GM23338 (cell line): ENCODE results near the gene S100A7A. TPM values are rescaled to one million over a fixed set of nuclear protein-coding genes. Genes with fewer than 3 reads are reported as not detected.

Source experiments
- ATAC-seq: fragments of 200-7000 bp; cut with Tn5 transposase; 3 replicates; pipeline ENCODE4 v1.9.1; 2020
- DNase-seq: peaks from one replicate; pipeline ENCODE4 v3.0.0-alpha.2; 2015; ENCODE audit warnings: low spot score
- H2AFZ ChIP-seq: fragments of 200-600 bp; sonication (generic); 2 replicates; pipeline ENCODE4 v1.8.0; 2016; ENCODE audit warnings: antibody characterized with exemption, mild to moderate bottlenecking, moderate library complexity
- H3F3A ChIP-seq: fragments of 200-600 bp; sonication (generic); replicated peaks from 2 replicates; pipeline ENCODE4 v1.8.0; 2017; ENCODE audit warnings: antibody characterized with exemption, mixed run types, low read depth
- H3K27ac ChIP-seq: fragments of 200-600 bp; sonication (generic); 2 replicates; pipeline ENCODE4 v1.6.1; 2016; ENCODE audit warnings: low read depth
- H3K27me3 ChIP-seq: fragments of 200-600 bp; sonication (generic); 2 replicates; pipeline ENCODE4 v1.8.0; 2016; ENCODE audit warnings: mild to moderate bottlenecking, mixed run types, moderate library complexity; ENCODE audit not compliant: insufficient read depth
- H3K36me3 ChIP-seq: fragments of 200-600 bp; sonication (generic); 2 replicates; pipeline ENCODE4 v1.8.0; 2016; ENCODE audit warnings: mild to moderate bottlenecking; ENCODE audit not compliant: insufficient read depth
- H3K4me1 ChIP-seq: fragments of 200-600 bp; sonication (generic); 2 replicates; pipeline ENCODE4 v1.8.0; 2016; ENCODE audit warnings: mild to moderate bottlenecking, moderate library complexity; ENCODE audit not compliant: insufficient read depth
- H3K4me2 ChIP-seq: fragments of 200-600 bp; sonication (generic); 2 replicates; pipeline ENCODE4 v1.7.1; 2017; ENCODE audit warnings: mixed run types
- H3K4me3 ChIP-seq: fragments of 200-600 bp; sonication (generic); 2 replicates; pipeline ENCODE4 v1.6.1; 2016; ENCODE audit warnings: mixed run types
- H3K79me2 ChIP-seq: fragments of 200-600 bp; sonication (generic); replicated peaks from 2 replicates; pipeline ENCODE4 v1.8.0; 2017; ENCODE audit warnings: mild to moderate bottlenecking; ENCODE audit not compliant: insufficient read depth
- H3K9me2 ChIP-seq: fragments of 200-600 bp; sonication (generic); 2 replicates; pipeline ENCODE4 v1.8.0; 2017; ENCODE audit not compliant: insufficient read depth
- H4K20me1 ChIP-seq: fragments of 200-600 bp; sonication (generic); replicated peaks from 2 replicates; pipeline ENCODE4 v1.8.0; 2017; ENCODE audit warnings: mild to moderate bottlenecking; ENCODE audit not compliant: insufficient read depth
- H3K27ac Mint-ChIP-seq: 2 replicates; pipeline ENCODE4 v1.8.0; 2020; ENCODE audit warnings: inconsistent platforms, mild to moderate bottlenecking, moderate library complexity, mixed read lengths
- H3K27me3 Mint-ChIP-seq: 3 replicates; pipeline ENCODE4 v1.8.0; 2022; ENCODE audit warnings: low read depth, mild to moderate bottlenecking, moderate library complexity, mixed read lengths, inconsistent platforms; ENCODE audit not compliant: insufficient read depth, poor library complexity
- H3K36me3 Mint-ChIP-seq: 3 replicates; pipeline ENCODE4 v1.8.0; 2021; ENCODE audit warnings: low read depth, mild to moderate bottlenecking, inconsistent platforms, moderate library complexity, mixed read lengths
- H3K4me1 Mint-ChIP-seq: 3 replicates; pipeline ENCODE4 v1.8.0; 2020; ENCODE audit warnings: mild to moderate bottlenecking, inconsistent platforms, mixed read lengths
- H3K4me3 Mint-ChIP-seq: 3 replicates; pipeline ENCODE4 v1.8.0; 2021; ENCODE audit warnings: moderate library complexity, mild to moderate bottlenecking, inconsistent platforms, mixed read lengths
- H3K9me3 Mint-ChIP-seq: 3 replicates; pipeline ENCODE4 v1.8.0; 2020; ENCODE audit warnings: moderate library complexity, mild to moderate bottlenecking, inconsistent platforms, mixed read lengths
- CREB1 ChIP-seq: fragments of 250-450 bp; sonication (Bioruptor Pico); IDR thresholded peaks from 2 replicates; pipeline ENCODE4 v1.5.0; 2020; ENCODE audit warnings: low read depth, mild to moderate bottlenecking, moderate library complexity
- CTCF ChIP-seq, 2 experiments: fragments of 200-600 bp in 1 of 2; sonication (generic) in 1 of 2; conservative IDR thresholded peaks; 2 replicates each; pipeline versions ENCODE4 v1.5.1 to v1.6.1; 2016 to 2017; ENCODE audit warnings: antibody characterized with exemption in 2 of 2, low read depth in 2 of 2, mild to moderate bottlenecking in 2 of 2, moderate library complexity in 1 of 2
- EZH2 ChIP-seq: fragments of 200-600 bp; sonication (generic); IDR thresholded peaks from one replicate; pipeline ENCODE4 v1.8.0; 2017; ENCODE audit warnings: antibody characterized with exemption, mild to moderate bottlenecking, low read depth; ENCODE audit not compliant: unreplicated experiment
- EZH2phosphoT487 ChIP-seq: fragments of 200-600 bp; sonication (generic); IDR thresholded peaks from one replicate; pipeline ENCODE4 v1.8.1; 2018; ENCODE audit warnings: antibody characterized with exemption; ENCODE audit not compliant: unreplicated experiment
- JUNB ChIP-seq: IDR thresholded peaks from one replicate; pipeline ENCODE4 v1.6.1; 2016; ENCODE audit warnings: antibody characterized with exemption; ENCODE audit not compliant: unreplicated experiment
- NANOG ChIP-seq: IDR thresholded peaks from 2 replicates; pipeline ENCODE4 v1.6.1; 2016; ENCODE audit warnings: antibody characterized with exemption, borderline replicate concordance
- POLR2AphosphoS5 ChIP-seq: IDR thresholded peaks from 2 replicates; pipeline ENCODE4 v1.6.1; 2016; ENCODE audit warnings: antibody characterized with exemption, low read depth
- STAT1 ChIP-seq: IDR thresholded peaks from one replicate; pipeline ENCODE4 v1.6.1; 2016; ENCODE audit warnings: antibody characterized with exemption; ENCODE audit not compliant: unreplicated experiment
- ZNF114 ChIP-seq: fragments of 250-450 bp; sonication (Bioruptor Pico); IDR thresholded peaks from 2 replicates; pipeline ENCODE4 v1.5.0; 2020; ENCODE audit warnings: mild to moderate bottlenecking, moderate library complexity
- ZNF331 ChIP-seq: fragments of 250-450 bp; sonication (Bioruptor Pico); IDR thresholded peaks from 2 replicates; pipeline ENCODE4 v1.5.0; 2020; ENCODE audit warnings: low read depth, mild to moderate bottlenecking, moderate library complexity
- ZNF462 ChIP-seq: fragments of 250-450 bp; sonication (Bioruptor Pico); IDR thresholded peaks from 2 replicates; pipeline ENCODE4 v1.5.0; 2020; ENCODE audit warnings: mild to moderate bottlenecking, moderate library complexity
- polyA plus RNA-seq: library from polyadenylated mRNA; unstranded; fragments of >200 nt; fragmentation: Nextera tagmentation; extraction: Ambion mirVana; gene quantifications from 2 replicates; pipeline ENCODE4 v1.2.1, GENCODE V29; 2016
- total RNA-seq: library from RNA; depleted of rRNA; stranded (reverse); fragments of >200 nt; shearing (Covaris generic); gene quantifications from 2 replicates; pipeline ENCODE4 v1.2.3, GENCODE V29; 2014
- TF ChIP-seq, protein P1 (sequence below): IDR thresholded peaks from 2 replicates; pipeline ENCODE4 v1.6.1; 2016; ENCODE audit warnings: antibody characterized with exemption
- TF ChIP-seq, protein P2 (sequence below): IDR thresholded peaks from one replicate; pipeline ENCODE4 v1.6.1; 2018; ENCODE audit warnings: antibody characterized with exemption; ENCODE audit not compliant: unreplicated experiment

Gene S100A7A
- total and polyA plus RNA-seq, 2 experiments from 2014 or later: not detected

DNA sequence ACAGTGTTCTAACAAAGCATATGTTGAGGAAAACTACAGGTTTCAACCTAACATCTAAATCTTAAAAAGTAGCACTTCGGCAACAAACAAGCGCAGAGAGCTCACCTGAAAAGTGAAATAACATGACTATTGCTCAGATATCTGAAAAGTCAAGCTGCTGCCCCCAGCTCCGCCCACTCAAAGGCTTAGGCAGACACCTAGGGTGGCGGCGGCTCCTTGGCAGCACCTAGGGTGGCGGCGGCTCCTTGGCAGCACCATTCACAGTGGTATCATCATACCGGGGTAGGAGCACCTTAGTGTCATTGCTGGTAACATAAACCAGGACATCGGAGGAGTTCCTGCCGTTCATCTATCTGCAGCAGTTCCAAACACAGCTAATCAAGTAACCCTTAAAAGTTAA is 36.7 kb upstream of the S100A7A start:
- H3K9me3 Mint-ChIP-seq: no peaks in the 10 kb centered on the region
- no peaks in the 10 kb centered on the region for H3K36me3 ChIP-seq
- H3K27ac ChIP-seq: no peak overlapping the region
- no peaks in the 10 kb centered on the region for H3F3A ChIP-seq
- H4K20me1 ChIP-seq: no peaks in the 10 kb centered on the region
- H2AFZ ChIP-seq: no peak overlapping the region
- no peak for DNase-seq
- H3K27me3 Mint-ChIP-seq: no peaks in the 10 kb centered on the region
- no peaks in the 10 kb centered on the region for H3K4me1 ChIP-seq
- no peak for ATAC-seq
- peaks cover 7% of the 10 kb centered on the region; the same call in 1 of the 2 replicates for H3K9me2 ChIP-seq
- H3K27ac Mint-ChIP-seq: no peak overlapping the region
- H3K27me3 ChIP-seq: no peaks in the 10 kb centered on the region
- H3K4me2 ChIP-seq: no peak overlapping the region
- H3K36me3 Mint-ChIP-seq: no peaks in the 10 kb centered on the region
- TF ChIP-seq STAT1 (no peak), ZNF114 (CRISPR knock-in tag) (no peak), CTCF (conservative IDR thresholded peaks at IDR 0.05; ENCODE audit: low read depth in 2 of 2) (no peak), ZNF331 (CRISPR knock-in tag) (no peak), EZH2phosphoT487 (no peak), JUNB (no peak), NANOG (no peak), CREB1 (CRISPR knock-in tag) (no peak), POLR2AphosphoS5 (no peak), EZH2 (no peak), ZNF462 (CRISPR knock-in tag) (no peak)
- TF ChIP-seq, protein P1, sequence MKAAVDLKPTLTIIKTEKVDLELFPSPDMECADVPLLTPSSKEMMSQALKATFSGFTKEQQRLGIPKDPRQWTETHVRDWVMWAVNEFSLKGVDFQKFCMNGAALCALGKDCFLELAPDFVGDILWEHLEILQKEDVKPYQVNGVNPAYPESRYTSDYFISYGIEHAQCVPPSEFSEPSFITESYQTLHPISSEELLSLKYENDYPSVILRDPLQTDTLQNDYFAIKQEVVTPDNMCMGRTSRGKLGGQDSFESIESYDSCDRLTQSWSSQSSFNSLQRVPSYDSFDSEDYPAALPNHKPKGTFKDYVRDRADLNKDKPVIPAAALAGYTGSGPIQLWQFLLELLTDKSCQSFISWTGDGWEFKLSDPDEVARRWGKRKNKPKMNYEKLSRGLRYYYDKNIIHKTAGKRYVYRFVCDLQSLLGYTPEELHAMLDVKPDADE: no peak
- TF ChIP-seq, protein P2, sequence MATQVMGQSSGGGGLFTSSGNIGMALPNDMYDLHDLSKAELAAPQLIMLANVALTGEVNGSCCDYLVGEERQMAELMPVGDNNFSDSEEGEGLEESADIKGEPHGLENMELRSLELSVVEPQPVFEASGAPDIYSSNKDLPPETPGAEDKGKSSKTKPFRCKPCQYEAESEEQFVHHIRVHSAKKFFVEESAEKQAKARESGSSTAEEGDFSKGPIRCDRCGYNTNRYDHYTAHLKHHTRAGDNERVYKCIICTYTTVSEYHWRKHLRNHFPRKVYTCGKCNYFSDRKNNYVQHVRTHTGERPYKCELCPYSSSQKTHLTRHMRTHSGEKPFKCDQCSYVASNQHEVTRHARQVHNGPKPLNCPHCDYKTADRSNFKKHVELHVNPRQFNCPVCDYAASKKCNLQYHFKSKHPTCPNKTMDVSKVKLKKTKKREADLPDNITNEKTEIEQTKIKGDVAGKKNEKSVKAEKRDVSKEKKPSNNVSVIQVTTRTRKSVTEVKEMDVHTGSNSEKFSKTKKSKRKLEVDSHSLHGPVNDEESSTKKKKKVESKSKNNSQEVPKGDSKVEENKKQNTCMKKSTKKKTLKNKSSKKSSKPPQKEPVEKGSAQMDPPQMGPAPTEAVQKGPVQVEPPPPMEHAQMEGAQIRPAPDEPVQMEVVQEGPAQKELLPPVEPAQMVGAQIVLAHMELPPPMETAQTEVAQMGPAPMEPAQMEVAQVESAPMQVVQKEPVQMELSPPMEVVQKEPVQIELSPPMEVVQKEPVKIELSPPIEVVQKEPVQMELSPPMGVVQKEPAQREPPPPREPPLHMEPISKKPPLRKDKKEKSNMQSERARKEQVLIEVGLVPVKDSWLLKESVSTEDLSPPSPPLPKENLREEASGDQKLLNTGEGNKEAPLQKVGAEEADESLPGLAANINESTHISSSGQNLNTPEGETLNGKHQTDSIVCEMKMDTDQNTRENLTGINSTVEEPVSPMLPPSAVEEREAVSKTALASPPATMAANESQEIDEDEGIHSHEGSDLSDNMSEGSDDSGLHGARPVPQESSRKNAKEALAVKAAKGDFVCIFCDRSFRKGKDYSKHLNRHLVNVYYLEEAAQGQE: no peak
- H3K79me2 ChIP-seq: no peaks in the 10 kb centered on the region
- H3K4me1 Mint-ChIP-seq: no peaks in the 10 kb centered on the region
- H3K4me3 ChIP-seq: no peak overlapping the region
- H3K4me3 Mint-ChIP-seq: no peak overlapping the region
